Epithelial cell of prostate (primary cell): ENCODE measurements around the gene SLC45A3.
A peak's percentile ranks its signal among the peaks of the same experiment; 100 is the strongest.
"Not testable (repeated sequence)": the region's sequence is repeated elsewhere in the genome, so short reads cannot be mapped to it uniquely, and the experiment has no call there.

Experiments used
- DNase-seq: peaks from one replicate; pipeline ENCODE4 v3.0.0-alpha.2; 2011; ENCODE audit warnings: low read depth, low spot score
- H3K27ac ChIP-seq: fragments of 450-650 bp; 2 replicates; pipeline ENCODE4 v1.5.1; 2017; ENCODE audit warnings: mild to moderate bottlenecking

SLC45A3 gene

DNA sequence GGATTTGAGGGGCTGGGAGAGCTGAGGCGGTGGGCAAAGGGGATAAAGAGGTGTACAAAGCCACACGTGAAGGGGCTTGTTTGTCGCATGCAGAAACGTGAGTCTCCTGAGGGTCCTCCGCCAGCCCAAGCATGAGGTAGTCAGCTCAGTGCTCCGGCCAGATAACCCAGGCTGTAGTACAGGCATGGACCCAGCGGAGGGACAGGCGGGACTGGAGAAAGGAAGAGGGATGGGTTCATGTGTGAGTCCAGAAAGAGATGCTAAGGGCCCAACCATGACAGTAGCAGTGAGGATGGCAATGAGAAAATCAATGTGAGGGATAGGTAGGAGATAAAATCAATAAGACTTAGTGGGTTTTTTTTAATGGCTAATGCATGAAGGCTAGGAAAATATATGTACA, 34.8 kb downstream of the SLC45A3 start:
- DNase-seq, result no peak
- no peak overlapping the region for H3K27ac ChIP-seq

DNA sequence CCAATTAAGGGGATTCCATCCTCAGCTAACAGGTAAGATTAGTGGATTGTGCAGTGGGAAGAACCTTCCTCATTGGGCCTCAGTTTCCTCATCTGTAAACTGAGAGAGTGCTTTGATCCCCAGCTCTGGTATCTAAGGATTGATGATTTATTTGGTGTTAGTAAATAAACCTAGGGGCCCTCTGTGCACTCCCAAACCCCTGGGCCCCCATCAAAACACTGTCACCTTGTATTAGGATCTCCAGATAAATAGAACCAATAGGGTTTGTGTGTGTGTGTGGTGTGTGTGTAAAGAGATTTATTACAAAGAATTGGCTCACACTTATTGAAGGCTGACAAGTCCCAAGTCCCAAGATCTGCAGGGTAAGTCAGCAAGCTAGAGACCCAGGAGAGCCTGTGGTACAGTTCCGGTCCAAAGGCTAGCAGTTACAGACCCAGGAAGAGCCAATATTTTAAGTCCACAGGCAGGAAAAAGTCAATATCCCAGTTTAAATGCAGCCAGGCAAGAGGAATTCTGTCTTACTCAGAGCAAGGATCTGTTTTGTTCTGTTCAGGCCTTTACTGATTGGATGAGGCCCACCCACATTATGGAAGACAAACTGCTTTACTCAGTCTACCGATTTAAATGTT, 37.5 kb downstream of the SLC45A3 start:
- no peak overlapping the region for H3K27ac ChIP-seq
- DNase-seq, result no peak

DNA sequence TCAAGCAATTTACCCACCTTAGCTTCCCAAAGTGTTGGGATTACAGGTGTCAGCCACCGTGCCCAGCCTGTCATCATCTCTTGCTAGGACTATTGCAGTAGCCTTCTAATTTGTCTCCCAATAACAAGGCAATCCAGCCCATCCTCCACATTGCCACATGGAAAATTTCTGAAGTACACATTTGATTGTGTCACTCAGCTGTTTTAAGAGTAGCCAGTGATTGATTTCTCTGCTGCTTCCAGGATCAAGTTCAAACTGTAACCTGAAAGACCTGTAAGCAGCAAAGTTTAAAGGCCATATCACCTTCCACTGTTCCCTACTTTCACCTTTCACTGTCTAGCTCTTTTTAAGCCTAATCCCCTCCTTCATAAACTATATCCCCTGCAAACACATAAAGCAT, 40.7 kb downstream of the SLC45A3 start:
- no peak for DNase-seq
- no peak overlapping the region for H3K27ac ChIP-seq

GRCh38 chr1:205637854-205638468, 42.3 kb downstream of the SLC45A3 start:
- no peak overlapping the region for H3K27ac ChIP-seq
- DNase-seq, result no peak

- no peak overlapping the region for H3K27ac ChIP-seq
- no peak for DNase-seq
Observed at GRCh38 chr1:205636732-205637131, 43.6 kb downstream of the SLC45A3 start.

- H3K27ac ChIP-seq, result peak overlapping the region; percentile 37
- not testable (repeated sequence) for DNase-seq
Observed at GRCh38 chr1:205636138-205636530, 44.2 kb downstream of the SLC45A3 start.

GRCh38 chr1:205633421-205633976, 46.8 kb downstream of the SLC45A3 start:
- no peak for DNase-seq
- H3K27ac ChIP-seq, result peak overlapping the region; percentile 95

DNA sequence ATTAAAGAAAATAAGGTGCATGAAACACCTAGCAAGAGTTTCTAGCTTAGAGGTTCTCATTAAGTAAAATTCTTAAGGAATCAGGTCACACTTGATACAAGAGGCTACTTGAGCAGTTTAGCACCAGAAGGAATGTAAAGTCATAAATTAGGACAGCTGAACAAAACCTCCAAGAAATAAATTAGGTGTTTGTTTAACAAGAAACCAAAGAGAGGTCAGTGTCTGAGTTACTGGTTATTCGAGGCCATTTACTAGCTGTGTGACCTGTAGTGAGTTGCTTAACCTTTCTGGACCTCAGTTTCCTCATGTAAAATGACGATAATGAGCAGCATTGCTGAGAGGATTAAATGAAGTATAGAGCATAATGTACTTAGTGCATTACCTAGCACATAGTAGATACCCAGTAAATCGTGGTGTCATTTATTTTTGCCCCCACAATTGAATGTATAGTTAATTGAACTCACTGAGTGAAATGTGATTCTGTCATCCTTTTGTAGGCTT, 47.6 kb downstream of the SLC45A3 start:
- H3K27ac ChIP-seq, result peak overlapping the region; percentile 95
- no peak for DNase-seq

DNA sequence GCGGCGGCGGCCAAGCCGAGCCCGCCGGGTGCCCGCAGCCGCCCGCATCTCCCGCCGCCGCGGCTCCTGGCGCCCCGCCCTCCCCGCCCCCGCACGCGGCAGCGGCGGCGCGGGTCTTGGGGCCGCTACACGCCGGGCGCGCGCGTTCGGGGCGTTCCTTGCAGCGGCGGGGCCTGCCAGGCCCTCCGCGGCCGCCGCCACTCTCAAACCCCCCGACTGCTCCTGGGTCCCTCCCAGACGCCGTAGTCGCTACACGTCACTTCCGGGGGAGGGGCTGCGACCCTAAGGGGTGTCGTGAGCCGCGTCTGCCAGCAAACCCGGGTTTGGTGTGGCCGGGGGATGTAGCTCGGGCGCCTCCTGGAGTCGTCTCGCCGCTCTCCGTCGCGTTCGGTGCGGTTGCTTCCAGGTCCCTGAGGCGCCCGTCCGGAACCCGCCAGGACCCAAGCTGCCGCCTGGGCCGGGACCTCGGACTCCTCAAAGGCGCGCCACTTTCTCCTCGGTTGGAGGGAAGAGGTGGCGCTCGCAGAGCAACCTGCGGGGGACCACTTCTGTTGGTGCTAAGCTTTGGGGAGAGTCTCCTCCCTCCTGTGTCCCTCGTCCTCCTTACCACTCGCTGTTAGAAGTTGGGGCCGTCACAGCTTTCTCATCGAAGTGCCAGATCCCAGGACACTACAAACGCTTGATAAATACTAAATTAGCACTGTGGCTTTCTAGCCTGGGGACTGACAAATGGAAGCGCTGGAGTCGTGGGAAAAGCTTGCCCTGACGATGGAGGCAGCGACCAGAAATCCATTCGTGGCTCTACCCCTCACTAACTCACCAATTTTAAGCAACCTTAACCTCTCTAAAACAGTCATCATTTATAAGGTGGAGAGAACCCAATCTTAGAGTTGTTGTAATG, 48.3 kb downstream of the SLC45A3 start, which contains the start of gene ELK4:
Gene ELK4 (minus strand): TSS at position 244 of the 901 bp plus-strand sequence. CDS start 8,129 bp downstream, outside the sequence.
- peak; percentile 91 for DNase-seq
- peak within 1 kb of the TSS; percentile 95 for H3K27ac ChIP-seq

GRCh38 chr1:205631010-205631767, 49.1 kb downstream of the SLC45A3 start:
- DNase-seq, result no peak
- peak overlapping the region; percentile 95 for H3K27ac ChIP-seq

DNA sequence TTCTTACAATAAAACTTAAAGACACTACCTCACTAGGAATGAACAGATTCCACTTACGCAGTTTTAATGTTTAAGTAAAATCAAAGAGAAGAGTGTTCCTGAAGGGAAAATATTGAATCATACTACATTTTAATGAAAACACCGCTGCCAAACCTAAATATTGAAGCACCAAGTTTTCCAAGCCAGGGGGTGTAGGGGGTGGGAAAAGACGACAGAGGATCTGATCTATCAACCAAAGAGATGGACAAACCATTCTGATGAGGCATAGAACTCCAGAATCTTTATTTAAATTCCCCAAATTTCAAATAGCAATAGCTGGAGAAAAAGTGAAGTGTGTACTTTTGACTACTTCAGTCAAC, 49.7 kb downstream of the SLC45A3 start:
- no peak for DNase-seq
- peak overlapping the region; percentile 95 for H3K27ac ChIP-seq

DNA sequence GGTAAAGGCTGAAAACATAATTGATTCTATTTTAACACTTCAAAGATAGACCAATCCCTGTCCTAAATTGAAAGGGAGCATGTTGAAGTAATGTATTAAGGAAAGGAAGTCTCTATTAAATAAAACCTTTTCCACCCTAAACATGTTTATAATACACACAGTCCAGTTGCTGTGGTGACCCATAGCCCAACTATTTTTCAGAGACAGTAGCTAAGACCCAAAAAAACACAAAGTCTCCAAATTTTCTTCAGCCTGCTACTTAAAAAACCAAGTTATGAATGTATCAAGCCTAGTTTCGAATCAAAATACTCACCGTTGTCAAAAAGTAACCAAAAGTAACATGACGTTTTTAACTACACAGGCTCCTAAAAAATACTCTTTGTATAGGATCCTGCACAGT, 50.1 kb downstream of the SLC45A3 start:
- peak overlapping the region; percentile 95 for H3K27ac ChIP-seq
- DNase-seq, result no peak

DNA sequence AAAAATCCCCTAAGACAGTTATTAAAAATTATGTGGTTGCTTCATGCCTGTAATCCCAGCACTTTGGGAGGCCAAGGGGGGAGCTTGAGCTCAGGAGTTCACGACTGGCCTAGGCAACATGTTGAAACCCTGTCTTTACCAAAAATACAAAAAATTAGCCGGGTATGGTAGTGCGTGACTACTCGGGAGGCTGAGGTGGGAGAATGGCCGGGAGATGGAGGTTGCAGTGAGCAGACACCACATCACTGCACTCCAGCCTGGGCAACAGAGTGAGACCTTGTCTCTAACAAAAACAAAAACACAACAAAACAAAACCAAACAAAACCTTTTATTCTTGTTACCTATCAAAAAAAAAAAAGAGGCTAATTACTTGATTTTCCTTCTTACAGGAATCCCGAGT, 50.6 kb downstream of the SLC45A3 start:
- no peak for DNase-seq
- no peak overlapping the region for H3K27ac ChIP-seq

DNA sequence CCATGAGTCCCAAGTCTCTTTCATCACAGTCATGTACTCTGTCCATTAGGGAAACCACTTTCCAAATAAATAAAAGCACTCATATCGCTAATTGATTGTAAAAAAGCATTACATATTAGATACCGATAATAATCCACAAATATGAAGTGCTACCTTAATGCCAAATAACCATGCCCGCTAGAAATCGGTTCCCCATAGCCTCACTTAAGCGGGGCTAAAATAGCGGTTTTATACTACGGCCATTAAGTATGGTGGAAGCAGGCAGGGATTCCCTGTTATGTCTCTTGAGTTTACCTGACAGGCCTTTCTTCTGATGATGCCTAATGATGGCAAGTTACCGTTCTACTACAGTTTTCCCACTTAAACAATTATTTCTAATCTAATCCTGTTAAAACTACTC, 52.4 kb downstream of the SLC45A3 start:
- no peak overlapping the region for H3K27ac ChIP-seq

DNA sequence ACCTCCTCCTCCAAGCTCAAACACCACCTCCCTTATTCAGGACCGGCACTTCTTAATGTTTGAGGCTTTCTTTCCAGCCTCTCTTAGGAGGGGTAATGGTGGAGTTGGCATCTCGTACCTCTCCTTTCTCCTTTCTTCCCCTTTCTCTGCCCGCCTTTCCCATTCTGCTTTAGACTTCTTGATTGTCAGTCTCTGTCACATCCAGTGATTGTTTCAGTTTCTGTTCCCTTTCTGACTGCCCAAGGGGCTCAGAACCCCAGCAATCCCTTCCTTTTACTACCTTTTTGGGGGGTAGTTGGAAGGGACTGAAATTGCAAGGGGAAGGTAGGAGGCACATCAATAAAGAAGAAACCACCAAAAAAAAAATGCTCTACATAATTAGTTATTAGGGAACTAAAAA, 54.1 kb downstream of the SLC45A3 start:
- DNase-seq, result no peak

More for the DNA sequence above, 52.4 kb downstream of the SLC45A3 start:
- DNase-seq, result no peak

GRCh38 chr1:205623646-205624045, 56.7 kb downstream of the SLC45A3 start:
- no peak for DNase-seq
- H3K27ac ChIP-seq, result no peak overlapping the region

More for the DNA sequence above, 54.1 kb downstream of the SLC45A3 start:
- H3K27ac ChIP-seq, result no peak overlapping the region

DNA sequence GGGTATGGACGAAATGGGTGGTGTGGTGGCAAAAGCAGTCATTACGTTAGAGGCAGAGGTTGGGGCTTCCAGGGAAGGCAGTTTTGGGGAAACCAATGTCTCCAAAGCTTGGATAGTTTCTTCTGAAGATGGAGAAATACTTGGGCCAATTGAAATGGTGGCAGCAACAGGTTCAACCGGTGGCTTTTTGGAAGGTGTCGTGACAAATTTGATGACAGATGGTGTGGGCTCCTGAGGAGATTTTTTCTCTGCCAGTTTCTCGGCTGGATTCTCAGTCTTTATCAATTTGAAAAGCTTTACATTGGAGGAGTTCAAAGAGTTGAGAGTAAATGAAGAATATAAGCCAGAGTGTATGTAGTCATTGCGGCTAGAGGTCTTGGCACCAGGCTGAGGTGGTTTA, 60.0 kb downstream of the SLC45A3 start:
- no peak for DNase-seq
- no peak overlapping the region for H3K27ac ChIP-seq

DNA sequence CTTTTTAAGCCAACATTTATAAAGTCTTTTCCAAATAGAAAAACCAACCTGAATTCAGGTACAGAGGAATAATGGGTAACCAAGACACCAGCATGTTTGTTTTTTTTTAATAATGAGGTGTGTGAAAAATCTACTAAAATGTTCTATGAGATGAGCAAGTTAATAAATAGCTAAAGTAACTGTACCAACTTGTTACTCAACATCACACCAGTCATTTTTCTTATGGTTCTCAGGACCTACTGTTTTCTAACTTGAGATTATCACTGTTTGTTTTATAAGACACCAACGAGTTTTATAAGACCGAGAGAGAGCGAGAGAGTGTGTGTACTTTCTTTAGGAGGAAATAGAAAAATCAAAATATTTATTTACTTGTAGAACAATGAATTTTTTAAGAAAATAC, 60.9 kb downstream of the SLC45A3 start:
- no peak overlapping the region for H3K27ac ChIP-seq
- DNase-seq, result no peak

- H3K27ac ChIP-seq, result no peak overlapping the region
- no peak for DNase-seq
Observed at GRCh38 chr1:205616563-205617293, 63.6 kb downstream of the SLC45A3 start.
